Lung microvascular endothelial cell (primary cell): ENCODE results near the gene TNFSF11. TPM values are rescaled to one million over a fixed set of nuclear protein-coding genes. Genes with fewer than 3 reads are reported as not detected.
A peak's percentile ranks its signal among the peaks of the same experiment; 100 is the strongest.

Experiments
- DNase-seq, 2 donors: peaks; one replicate each; pipeline versions ENCODE4 v3.0.0 to v3.0.0-alpha.2; 2010; ENCODE audit warnings: low read depth in 2 of 2
- total RNA-seq: library from RNA; depleted of rRNA; stranded (reverse); fragments of >200 nt; gene quantifications from 2 replicates; pipeline ENCODE4 v1.2.1, GENCODE V29; 2014

Gene TNFSF11, protein sequence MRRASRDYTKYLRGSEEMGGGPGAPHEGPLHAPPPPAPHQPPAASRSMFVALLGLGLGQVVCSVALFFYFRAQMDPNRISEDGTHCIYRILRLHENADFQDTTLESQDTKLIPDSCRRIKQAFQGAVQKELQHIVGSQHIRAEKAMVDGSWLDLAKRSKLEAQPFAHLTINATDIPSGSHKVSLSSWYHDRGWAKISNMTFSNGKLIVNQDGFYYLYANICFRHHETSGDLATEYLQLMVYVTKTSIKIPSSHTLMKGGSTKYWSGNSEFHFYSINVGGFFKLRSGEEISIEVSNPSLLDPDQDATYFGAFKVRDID
- total RNA-seq, result not detected in 2 replicates

DNA sequence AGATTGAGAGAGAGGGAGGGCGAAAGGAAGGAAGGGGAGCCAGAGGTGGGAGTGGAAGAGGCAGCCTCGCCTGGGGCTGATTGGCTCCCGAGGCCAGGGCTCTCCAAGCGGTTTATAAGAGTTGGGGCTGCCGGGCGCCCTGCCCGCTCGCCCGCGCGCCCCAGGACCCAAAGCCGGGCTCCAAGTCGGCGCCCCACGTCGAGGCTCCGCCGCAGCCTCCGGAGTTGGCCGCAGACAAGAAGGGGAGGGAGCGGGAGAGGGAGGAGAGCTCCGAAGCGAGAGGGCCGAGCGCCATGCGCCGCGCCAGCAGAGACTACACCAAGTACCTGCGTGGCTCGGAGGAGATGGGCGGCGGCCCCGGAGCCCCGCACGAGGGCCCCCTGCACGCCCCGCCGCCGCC lies at the start of gene TNFSF11:
TNFSF11 (plus strand) TSS at position 142 of the 400 bp plus-strand sequence; CDS start at position 294, 152 bp downstream.
- peak in 1 of 2 donors; percentile 23 for DNase-seq

DNA sequence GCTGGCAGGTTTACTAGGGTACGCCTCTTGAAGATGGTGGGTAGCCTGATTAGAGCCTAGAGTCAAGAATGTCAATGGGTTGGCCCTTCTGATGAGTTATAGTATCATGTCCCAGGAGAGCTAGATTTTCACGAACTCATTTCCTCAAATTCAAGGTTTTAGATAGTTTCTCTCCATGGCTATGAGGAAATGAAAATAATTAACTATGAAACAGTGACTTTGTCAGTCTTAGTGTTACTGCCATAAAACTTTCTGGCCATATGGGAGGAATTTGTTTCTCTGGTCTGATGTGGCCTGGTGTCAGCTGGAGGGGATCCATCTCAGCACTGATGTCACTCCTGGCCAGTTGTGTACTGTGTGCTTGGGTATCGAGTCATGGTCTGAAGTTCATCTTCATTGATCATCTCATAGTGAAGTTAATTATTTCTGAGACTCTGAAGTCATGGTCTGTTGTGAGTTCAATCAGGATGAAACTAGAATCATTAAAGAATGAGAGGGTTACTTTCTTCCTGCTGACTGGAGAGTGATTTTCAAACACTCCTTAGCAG lies 49.4 kb upstream of the TNFSF11 start:
- peak in 1 of 2 donors; percentile 37 for DNase-seq

DNA sequence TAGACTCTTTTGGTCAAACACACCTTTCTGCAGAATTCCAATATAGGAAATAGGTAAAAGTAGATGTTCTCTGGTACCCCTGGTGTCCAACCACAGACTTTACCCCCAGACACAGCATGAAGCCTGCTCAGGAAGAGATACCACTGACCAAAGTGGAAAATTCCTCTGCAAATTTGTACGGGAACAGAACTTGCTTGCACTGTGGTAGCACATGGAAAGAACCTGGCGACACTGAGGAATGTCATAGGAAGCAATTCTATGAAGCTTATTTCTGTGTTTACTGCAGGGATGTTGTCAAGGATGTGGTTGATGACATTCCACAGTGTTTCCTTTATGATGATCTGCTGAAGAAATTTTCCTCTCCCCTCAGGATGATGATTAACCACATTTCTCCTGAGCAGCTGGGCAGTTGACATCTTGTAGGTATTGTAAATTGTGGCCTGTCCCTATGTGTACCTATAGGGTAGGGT lies 48.9 kb upstream of the TNFSF11 start:
- DNase-seq, result peak; percentile 18 to 96

DNA sequence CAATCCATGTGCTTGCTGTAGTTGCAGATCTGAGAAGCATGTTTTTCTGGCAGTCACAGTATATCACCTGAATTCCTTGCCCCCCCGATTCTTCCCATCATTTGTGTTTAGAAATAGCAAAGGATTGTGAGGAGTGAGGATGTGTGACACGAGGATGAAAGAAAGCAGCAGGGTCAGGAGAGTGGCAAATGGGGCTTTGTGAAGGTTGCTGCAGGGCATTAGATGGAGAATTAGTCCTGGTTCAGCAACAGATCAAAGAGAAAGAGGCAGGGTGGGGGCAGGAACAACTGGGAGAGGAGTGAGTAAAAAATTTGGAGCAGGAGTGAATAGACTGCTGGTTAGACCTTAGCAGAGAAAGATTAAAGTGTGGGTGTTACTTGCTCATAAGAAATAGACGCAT lies 47.7 kb upstream of the TNFSF11 start:
- no peak for DNase-seq

DNA sequence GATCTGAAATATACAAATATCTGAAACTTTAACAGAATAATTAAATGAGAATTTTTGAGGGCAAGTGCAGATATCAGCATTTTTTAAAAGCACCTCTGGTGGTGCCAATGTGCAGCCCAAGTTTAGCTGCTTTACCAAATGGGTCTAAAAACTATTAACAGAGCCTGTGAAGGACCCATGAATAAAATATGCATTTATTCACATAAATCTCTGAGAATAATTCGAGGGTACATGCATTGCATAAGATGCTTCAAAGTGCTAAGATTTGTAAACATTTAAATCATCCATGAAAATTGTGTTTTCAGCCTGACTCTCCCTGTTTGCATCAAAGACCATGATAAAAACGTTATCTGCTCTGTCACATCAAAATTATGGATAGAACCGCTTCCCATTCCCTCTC lies 47.1 kb upstream of the TNFSF11 start:
- DNase-seq, result no peak

DNA sequence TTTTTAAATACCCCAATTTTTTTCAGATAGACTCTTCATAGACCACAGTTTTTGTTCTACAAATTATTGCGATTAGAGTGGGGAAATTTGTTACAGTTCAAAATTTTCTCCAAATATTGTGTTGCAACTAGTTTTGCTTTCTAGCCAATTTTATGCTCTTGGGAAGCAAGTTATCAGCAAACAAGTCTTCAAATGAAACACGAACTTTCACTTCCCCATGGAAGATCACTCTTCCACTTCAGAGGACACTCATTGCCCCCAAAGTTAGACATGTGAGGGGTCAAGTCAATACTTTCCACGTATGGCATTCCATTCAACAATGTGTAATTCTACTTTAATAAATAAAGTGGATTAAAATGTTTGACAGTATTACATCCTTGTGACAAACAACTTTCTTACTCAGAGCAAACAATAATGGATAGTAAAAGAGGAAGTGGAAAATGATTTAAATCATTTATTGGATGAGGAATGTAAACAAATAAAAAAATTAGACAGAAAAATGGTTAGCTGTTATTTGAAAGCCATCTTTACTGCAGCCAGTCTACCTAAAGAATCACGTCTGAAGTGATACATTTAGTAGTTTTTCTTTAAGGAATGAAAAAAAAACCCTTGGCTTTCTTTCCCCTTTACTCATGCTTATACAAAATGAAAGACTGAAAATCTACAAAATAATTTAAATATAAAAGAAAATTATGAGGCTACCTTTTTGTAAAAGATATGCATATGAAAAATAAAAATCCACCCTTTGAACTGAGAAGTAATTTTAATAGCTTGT lies 41.2 kb upstream of the TNFSF11 start:
- no peak for DNase-seq

DNA sequence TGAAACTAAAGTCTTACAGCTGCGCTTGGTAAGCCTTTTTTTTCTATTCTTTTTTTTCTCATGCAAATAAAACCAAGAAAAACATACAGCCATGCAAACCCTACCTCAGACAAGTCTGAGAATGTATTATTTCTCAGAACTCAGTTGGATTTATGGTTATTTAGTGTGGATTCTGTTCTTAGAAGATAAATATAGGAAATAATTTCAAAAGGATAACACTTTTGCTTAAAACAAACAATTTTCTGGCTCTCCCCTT lies 40.7 kb upstream of the TNFSF11 start:
- no peak for DNase-seq

DNA sequence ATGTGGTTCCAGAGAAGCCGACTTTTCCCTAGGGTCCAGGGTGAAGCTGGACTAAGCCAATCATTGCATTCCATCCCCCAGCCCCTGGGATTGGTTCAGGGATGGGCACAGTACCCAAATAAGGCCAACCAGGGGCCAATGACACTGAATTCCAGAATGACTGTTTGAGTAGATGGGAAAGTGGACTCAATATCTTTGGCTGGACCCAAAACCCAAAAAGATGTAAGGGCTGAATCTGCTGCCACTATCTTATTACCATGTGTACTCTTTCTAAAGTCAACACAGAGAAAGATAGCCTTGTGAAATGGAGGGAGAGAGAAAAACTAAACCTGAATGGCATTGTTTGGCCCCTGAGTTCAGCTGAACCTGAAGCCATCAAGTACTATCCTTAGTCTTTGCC lies 39.2 kb upstream of the TNFSF11 start:
- DNase-seq, result no peak

DNA sequence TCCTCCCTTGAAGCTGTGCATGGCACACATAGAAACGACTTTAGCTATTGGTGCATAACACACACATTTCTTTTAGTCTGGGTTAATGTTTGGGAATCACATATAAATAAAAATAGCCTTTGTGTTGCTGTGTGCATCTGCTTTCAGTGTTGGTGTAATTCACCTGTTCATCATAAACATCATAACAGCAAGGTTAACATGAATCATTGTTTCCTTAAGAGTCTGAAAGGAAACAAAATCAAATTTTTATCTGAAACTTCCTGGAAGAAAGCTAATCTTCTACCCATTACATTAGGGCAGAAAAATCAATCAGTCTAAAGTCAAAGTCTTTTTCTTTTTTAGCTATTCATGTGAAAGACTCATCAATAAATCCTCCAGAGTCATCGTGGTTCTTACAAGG lies 35.0 kb upstream of the TNFSF11 start:
- peak in 1 of 2 donors; percentile 63 for DNase-seq

DNA sequence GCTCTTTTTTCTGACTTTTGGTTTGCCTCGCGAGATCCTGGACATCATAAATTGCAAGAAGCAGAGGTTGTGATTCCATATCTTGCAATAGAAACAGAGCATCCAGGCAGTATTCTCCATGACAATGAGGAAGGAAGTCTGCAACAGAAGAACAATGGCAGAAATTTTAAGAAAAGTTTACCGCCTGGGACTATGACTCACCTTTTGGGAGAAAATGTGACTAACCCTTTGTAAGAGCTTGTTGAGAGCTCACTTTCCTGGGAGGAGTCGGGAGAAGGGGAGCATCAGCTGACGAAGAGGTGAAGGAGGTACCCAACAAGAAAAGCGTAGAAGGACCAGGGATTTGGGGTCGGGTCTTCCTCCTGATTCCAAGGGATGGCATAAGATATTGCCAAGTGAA lies 34.3 kb upstream of the TNFSF11 start:
- DNase-seq, result peak in 1 of 2 donors; percentile 96

DNA sequence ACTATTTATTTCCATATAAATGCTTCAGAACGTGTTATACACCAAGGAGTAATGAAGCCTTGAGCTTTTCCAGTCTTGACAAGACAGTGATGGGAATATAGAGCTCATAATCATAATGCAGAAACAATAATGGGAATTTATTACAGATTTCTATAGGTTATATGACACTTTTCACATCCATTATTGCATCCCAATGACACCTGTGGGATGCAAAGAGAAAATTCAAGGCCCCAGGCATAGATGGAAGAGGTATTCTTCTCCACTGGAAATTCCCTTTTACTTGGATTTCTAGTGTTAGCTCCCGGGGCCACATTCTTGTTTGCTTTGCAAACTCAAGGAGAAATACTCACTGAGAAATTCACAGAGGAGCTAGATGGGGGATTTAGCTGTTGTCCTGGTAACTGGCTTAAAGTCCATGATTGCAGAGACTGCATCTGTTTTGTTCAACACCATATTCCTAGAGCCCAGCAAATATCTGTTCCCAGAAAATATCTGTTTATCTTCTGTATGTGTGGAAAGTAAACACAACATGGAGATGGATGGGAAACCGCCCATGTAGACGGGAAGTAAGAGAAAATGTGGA lies 30.6 kb upstream of the TNFSF11 start:
- DNase-seq, result no peak

DNA sequence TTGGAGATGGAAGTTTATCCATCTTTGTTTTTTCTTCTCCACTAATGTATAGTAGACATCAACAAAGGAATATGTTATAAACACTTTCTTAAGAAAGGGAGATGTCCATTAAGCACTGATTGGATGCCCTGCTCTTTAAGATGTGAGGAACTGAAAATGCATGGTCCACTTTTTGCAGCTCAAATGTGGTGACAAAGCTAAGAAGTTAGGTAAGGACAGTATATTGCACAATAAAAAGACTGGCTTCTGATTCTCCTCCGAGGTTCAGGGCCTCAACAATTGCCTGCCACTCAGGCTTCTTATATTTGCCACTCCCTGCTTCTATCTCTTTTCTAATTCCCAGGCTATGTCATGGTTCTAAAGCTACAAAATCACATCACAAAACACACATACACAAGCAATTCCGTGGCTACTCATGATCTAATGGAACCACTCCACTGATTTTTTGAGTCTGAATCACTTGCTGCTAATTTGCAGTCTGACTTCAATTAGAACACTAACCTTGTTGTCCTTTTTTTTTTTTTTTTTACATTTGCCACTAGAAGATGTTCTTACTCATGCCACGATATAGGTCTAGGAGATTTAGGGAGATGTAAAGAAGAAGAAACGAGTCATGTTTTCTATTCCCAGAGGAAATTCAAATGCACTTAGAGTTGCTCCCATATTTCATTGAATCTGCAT lies 29.6 kb upstream of the TNFSF11 start:
- DNase-seq, result no peak

DNA sequence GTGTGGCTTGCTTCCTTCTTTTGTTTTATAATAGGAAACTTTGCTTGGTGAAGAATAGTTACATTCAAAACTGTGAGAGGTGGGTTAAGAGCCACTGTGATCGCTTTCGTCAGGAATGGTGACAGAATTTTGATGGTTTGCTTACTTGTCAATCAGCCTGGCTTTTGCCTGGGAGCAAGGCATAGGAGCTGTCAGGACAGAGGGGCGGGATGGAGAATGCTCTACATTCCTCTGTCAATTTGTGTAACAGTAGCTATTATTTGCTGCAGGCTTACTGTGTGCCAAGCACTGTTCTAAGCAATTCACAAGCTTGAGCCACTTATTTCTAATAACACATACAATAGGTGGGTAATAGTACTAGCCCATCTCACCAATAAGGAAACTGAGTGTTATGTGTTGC lies 28.1 kb upstream of the TNFSF11 start:
- DNase-seq, result peak in 1 of 2 donors; percentile 3

DNA sequence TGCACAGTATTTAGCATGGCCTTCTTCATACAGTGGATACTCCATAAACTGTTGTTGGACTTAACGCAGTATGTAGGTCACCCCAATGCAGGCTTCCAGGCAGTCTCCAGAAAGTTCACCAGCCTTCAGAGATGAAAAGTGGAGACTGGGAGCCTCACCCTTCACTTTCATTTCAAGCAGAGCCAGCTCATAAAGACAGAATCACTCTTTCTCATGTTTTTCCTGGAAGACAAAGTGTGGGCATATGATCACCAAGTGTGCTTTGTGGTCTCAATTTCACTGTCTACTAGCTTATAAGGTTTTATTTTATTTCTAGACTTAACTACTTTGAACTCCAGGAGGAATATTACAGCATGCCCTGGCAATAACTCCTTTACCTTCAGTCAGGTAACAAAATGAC lies 26.3 kb upstream of the TNFSF11 start:
- DNase-seq, result no peak

DNA sequence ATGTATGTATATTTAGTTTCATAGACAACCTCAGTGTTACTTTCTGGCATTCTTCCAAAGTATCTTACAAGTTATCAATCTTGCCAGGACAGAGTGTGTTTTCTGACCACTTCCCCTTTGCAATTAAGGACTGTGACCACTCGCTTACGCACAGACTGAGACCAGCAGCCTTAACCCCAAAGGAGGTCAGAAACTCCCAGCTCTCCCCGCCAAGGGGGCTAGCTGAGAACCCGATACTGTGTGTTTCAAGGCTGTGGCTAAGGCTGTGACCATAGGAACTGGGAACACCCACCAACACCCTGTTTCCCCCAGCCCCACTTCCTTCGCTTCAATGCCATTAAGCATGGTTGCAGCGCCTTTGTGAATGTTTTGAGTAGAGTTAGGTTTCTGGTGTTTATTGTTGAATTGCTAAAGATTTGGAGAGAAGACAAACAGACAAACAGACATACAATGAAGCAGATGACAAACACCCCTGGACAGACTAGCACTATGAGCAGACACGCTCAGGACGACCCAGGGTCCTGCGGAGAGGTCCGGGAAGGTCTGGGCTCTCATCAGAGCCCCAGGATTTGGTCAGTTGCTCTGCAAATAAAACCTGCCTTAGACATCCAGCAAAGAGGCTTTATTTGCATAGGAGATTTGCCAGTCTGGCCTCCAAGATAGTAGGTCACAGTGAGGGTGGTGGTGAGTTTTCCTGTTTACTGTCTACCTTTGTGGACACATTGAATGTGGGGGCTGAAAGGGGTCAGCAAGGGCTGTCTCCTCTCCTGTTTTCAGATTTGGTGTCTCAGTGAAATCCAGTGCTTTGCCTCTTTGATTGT lies 25.0 kb upstream of the TNFSF11 start:
- DNase-seq, result peak in 1 of 2 donors; percentile 98

DNA sequence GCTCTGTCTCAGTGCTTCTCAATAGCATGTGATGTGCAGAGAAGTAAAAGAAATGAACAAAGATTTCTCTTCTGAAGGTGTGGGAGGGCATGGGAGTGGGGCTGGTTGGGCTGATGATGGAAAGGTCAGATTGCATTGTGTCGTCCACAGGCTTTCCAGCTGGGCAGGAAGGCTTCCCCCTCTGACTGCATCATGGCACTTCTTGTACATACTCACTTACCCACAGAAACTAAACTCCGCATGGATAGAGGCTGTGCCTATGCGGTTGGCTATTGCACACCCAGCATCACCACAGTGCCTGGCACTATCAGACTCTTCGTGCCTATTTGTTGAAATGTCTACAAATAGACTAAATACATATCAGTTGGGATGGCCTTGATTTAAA lies 24.4 kb upstream of the TNFSF11 start:
- peak in 1 of 2 donors; percentile 77 for DNase-seq

DNA sequence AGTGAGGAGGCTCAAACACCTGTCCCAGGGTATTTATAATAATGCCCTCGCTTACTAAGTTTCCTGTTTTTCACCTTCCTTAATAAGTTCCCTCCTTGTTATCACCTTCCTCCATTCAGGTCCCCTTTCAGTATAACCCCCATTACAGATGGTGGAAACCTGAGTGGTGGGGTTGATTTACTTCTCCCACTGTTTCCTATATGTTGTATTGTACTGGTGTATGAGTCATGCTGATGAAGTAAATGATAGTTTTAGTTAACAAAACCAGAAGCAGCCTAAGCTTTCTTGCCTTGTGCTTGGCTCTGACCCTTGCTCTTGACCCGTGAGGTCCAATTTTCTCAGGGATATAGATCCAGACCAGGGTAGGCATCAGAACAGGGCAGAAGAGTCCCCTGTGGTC lies 22.3 kb upstream of the TNFSF11 start:
- DNase-seq, result peak in 1 of 2 donors; percentile 50

DNA sequence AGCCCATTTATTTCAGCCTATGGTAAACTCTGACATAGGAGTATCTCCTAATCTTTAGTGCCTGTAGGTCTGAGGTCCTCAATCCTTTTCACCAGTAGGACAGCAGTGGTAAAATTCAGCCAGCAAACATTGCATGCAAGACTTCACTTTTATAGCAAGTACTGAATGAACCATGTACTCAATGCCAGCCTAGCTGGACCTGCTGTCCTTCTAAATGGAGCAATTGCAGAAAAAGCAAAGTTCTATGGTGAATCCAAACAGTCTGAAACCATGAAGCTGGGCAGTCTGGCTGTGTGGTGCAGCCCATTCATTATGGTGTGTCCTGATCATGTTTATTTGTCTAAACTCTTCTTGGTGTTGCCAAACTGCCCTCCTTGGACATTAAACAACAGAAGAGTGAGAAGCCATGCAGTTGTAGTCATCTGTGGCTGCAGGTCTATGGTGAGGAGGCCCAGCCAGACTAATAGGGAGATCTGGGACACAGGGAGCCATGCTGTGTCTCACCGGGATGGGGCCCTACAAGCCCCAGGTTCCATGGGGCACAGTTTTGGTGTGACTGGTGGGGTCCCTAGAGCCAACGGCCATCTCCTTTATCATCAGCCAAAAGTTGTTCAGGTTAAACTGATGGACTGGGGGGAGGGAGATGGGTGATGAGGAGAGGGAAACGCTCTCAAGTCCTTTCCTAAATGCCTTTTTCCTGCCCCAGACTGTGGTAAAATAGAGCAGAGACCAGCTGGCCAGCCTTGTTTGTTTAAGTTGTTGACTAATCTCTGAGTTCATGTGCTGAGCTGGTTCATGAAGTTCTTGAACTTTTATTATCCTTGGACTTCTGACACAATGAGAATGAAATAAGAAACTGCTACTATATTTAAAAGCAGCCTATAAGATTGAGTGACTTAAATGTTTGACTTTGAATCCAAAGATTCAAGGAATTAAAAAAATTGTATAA lies 20.6 kb upstream of the TNFSF11 start:
- DNase-seq, result peak in 1 of 2 donors; percentile 93

DNA sequence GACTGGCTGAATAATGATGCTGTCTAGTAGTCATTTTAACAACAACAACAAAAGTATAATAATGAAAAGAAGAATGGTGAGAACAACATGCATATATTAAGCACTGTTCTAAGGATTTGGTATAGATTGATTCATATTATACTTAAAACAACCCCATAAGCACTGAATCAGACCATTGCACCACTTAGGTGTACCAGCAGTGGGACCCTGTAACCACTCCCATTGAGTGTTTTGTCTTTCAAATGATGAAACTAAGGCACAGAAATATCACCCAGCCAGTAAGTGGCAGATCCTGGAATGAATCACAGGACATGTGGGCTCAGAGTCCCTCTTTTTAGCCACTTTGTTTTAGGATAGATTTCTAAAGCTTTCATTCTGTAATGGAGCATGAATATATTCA lies 14.9 kb upstream of the TNFSF11 start:
- DNase-seq, result no peak
